HepG2 (cell line): ENCODE results near the gene TMEM219. TPM values are rescaled to one million over a fixed set of nuclear protein-coding genes. Genes with fewer than 3 reads are reported as not detected.

ENCODE experiments used
- CCDC6 ChIP-seq: sonication (generic); formaldehyde crosslinking; IDR thresholded peaks from 2 replicates; pipeline ENCODE4 v1.8.1; 2022; ENCODE audit warnings: mild to moderate bottlenecking, missing genetic modification reagents, moderate library complexity
- FOXM1 ChIP-seq: sonication (generic); formaldehyde crosslinking; IDR thresholded peaks from 2 replicates; pipeline ENCODE4 v1.5.0; 2020; ENCODE audit warnings: missing genetic modification reagents
- HDAC1 ChIP-seq: sonication (generic); formaldehyde crosslinking; IDR thresholded peaks from 2 replicates; pipeline ENCODE4 v1.5.1; 2020; ENCODE audit warnings: mild to moderate bottlenecking, missing genetic modification reagents
- MAZ ChIP-seq, 2 experiments: sonication (generic) in 1 of 2; formaldehyde crosslinking in 1 of 2; IDR thresholded peaks; 2 replicates each; pipeline versions ENCODE4 v1.5.0 to v1.6.1; 2012 to 2020; ENCODE audit warnings: low read depth in 2 of 2, mild to moderate bottlenecking in 2 of 2, borderline replicate concordance in 1 of 2, improper control_type of control experiment in 1 of 2, low read length in 1 of 2, missing genetic modification reagents in 1 of 2, moderate library complexity in 1 of 2
- MXD3 ChIP-seq: IDR thresholded peaks from 2 replicates; pipeline ENCODE4 v1.6.1; 2016; ENCODE audit warnings: mild to moderate bottlenecking, missing biosample characterization, missing genetic modification reagents
- PHF5A ChIP-seq: IDR thresholded peaks from one replicate; pipeline ENCODE4 v1.6.1; 2018; ENCODE audit warnings: low read depth, missing genetic modification reagents; ENCODE audit not compliant: unreplicated experiment
- SMC3 ChIP-seq: IDR thresholded peaks from 2 replicates; pipeline ENCODE4 v1.6.1; 2011; ENCODE audit warnings: low read length, improper control_type of control experiment
- SNAPC2 ChIP-seq: sonication (generic); formaldehyde crosslinking; IDR thresholded peaks from 2 replicates; pipeline ENCODE4 v1.8.1; 2022; ENCODE audit warnings: mild to moderate bottlenecking, missing genetic modification reagents
- SRF ChIP-seq: IDR thresholded peaks from 2 replicates; pipeline ENCODE4 v1.6.1; 2011; ENCODE audit warnings: mild to moderate bottlenecking, low read depth, low read length, moderate library complexity
- SRSF9 ChIP-seq: fragments of 200-400 bp; formaldehyde crosslinking; IDR thresholded peaks from 2 replicates; pipeline ENCODE4 v1.6.1; 2018; ENCODE audit warnings: borderline replicate concordance, mild to moderate bottlenecking, low read depth, low read length; ENCODE audit not compliant: insufficient read depth, poor library complexity, severe bottlenecking
- TFAP4 ChIP-seq: sonication (generic); IDR thresholded peaks from 2 replicates; pipeline ENCODE4 v1.6.1; 2016; ENCODE audit warnings: low read depth, borderline replicate concordance
- ZFP37 ChIP-seq: sonication (generic); formaldehyde crosslinking; IDR thresholded peaks from 2 replicates; pipeline ENCODE4 v1.4.0; 2020; ENCODE audit warnings: missing genetic modification reagents, borderline replicate concordance
- ZFP91 ChIP-seq: sonication (generic); formaldehyde crosslinking; IDR thresholded peaks from 2 replicates; pipeline ENCODE4 v1.9.0; 2022; ENCODE audit warnings: missing genetic modification reagents, mild to moderate bottlenecking, borderline replicate concordance
- ZHX1 ChIP-seq: sonication (generic); formaldehyde crosslinking; IDR thresholded peaks from 2 replicates; pipeline ENCODE4 v1.8.1; 2022; ENCODE audit warnings: low read depth, mild to moderate bottlenecking, missing genetic modification reagents
- ZNF460 ChIP-seq: sonication (generic); formaldehyde crosslinking; IDR thresholded peaks from 2 replicates; pipeline ENCODE4 v1.5.1; 2020; ENCODE audit warnings: missing genetic modification reagents, mild to moderate bottlenecking, borderline replicate concordance
- ZNF674 ChIP-seq: sonication (generic); formaldehyde crosslinking; IDR thresholded peaks from 2 replicates; pipeline ENCODE4 v1.5.0; 2020; ENCODE audit warnings: low read depth, mild to moderate bottlenecking, missing genetic modification reagents
- ZNF713 ChIP-seq: sonication (generic); formaldehyde crosslinking; IDR thresholded peaks from 2 replicates; pipeline ENCODE4 v1.4.0; 2020; ENCODE audit warnings: mild to moderate bottlenecking, missing genetic modification reagents
- ZNF772 ChIP-seq: sonication (generic); formaldehyde crosslinking; IDR thresholded peaks from 2 replicates; pipeline ENCODE4 v1.5.0; 2020; ENCODE audit warnings: mild to moderate bottlenecking, missing genetic modification reagents
- polyA plus RNA-seq, 8 experiments: library from polyadenylated mRNA; depleted of rRNA in 3 of 8; stranded (reverse) in 7 of 8; unstranded in 1 of 8; fragments of >200 nt; fragmentation: Illumina TruSeq in 4 of 8; extraction: Trizol in 4 of 8; gene quantifications; 2 replicates each; pipeline versions ENCODE4 v1.2.1 to v1.2.3, GENCODE V29; 2011 to 2016; ENCODE audit warnings: low read depth in 4 of 8, missing spikeins in 1 of 8, mixed read lengths in 1 of 8; ENCODE audit not compliant: insufficient read depth in 1 of 8
- total RNA-seq, 5 experiments: library from RNA; depleted of rRNA; stranded (reverse); fragments of >200 nt; fragmentation: Illumina TruSeq; extraction: Trizol; gene quantifications; 2 replicates each; pipeline ENCODE4 v1.2.3, GENCODE V29; 2016; ENCODE audit warnings: low read depth in 1 of 5

The TMEM219 gene
- total and polyA plus RNA-seq, 2 of the 13 experiments (the other 11 are each of a cell fraction or from before 2014, with no cell fraction given): 105 to 115 TPM

GRCh38 chr16:29925781-29926710 lies 35.8 kb upstream of the TMEM219 start, which contains the start of gene KCTD13 (continued):
- TF ChIP-seq FOXM1 (CRISPR knock-in tag): no peak
- TF ChIP-seq SRF: no peak
- no peak; the same call in 1 of the 2 replicates for TF ChIP-seq ZNF460
- no peak for TF ChIP-seq PHF5A (CRISPR knock-in tag)
- peak; percentile 95; the same call in 1 of the 2 replicates for TF ChIP-seq MXD3
- TF ChIP-seq ZNF772: peak; percentile 98
- TF ChIP-seq SNAPC2 (CRISPR knock-in tag): peak; percentile 94
- no peak; the same call in 1 of the 2 replicates for TF ChIP-seq TFAP4
- TF ChIP-seq ZFP37 (CRISPR knock-in tag): peak; percentile 86; the same call in 1 of the 2 replicates
- TF ChIP-seq MAZ (IDR thresholded peaks at IDR 0.05; ENCODE audit: borderline replicate concordance, low read depth, low read length): peak; percentile 84; the same call in 1 of the 2 replicates
- peak; percentile 92 for TF ChIP-seq MAZ (CRISPR knock-in tag; IDR thresholded peaks at IDR 0.05; ENCODE audit: low read depth)
- peak; percentile 84 for TF ChIP-seq HDAC1 (CRISPR knock-in tag)
- TF ChIP-seq ZNF713 (CRISPR knock-in tag): no peak
- TF ChIP-seq ZHX1 (CRISPR knock-in tag): 0 out of 2 replicates have a peak, but pooled peaks have one; percentile 43
- TF ChIP-seq ZFP91: peak; percentile 89
- peak; percentile 48; the same call in 1 of the 2 replicates for TF ChIP-seq CCDC6 (CRISPR knock-in tag)
- TF ChIP-seq SMC3: no peak
- TF ChIP-seq SRSF9: no peak
- TF ChIP-seq ZNF674 (CRISPR knock-in tag): peak; percentile 80; the same call in 1 of the 2 replicates
